NB4 (cell line): ENCODE measurements around the gene C1RL.

Experiments used
- POLR2A ChIP-seq: IDR thresholded peaks from 2 replicates; pipeline ENCODE4 v1.6.1; 2011; ENCODE audit warnings: mild to moderate bottlenecking; ENCODE audit not compliant: insufficient read length; ENCODE audit errors: extremely low read depth
- TF ChIP-seq, protein P1 (sequence below): IDR thresholded peaks from one replicate; pipeline ENCODE4 v1.5.1; 2012; ENCODE audit warnings: low read depth, low read length
- TF ChIP-seq, protein P2 (sequence below): IDR thresholded peaks from 2 replicates; pipeline ENCODE4 v1.6.1; 2011; ENCODE audit warnings: low read depth, low read length

- TF ChIP-seq, protein P1, sequence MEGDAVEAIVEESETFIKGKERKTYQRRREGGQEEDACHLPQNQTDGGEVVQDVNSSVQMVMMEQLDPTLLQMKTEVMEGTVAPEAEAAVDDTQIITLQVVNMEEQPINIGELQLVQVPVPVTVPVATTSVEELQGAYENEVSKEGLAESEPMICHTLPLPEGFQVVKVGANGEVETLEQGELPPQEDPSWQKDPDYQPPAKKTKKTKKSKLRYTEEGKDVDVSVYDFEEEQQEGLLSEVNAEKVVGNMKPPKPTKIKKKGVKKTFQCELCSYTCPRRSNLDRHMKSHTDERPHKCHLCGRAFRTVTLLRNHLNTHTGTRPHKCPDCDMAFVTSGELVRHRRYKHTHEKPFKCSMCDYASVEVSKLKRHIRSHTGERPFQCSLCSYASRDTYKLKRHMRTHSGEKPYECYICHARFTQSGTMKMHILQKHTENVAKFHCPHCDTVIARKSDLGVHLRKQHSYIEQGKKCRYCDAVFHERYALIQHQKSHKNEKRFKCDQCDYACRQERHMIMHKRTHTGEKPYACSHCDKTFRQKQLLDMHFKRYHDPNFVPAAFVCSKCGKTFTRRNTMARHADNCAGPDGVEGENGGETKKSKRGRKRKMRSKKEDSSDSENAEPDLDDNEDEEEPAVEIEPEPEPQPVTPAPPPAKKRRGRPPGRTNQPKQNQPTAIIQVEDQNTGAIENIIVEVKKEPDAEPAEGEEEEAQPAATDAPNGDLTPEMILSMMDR: no peak
- TF ChIP-seq, protein P2, sequence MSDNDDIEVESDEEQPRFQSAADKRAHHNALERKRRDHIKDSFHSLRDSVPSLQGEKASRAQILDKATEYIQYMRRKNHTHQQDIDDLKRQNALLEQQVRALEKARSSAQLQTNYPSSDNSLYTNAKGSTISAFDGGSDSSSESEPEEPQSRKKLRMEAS: no peak
- no peak for TF ChIP-seq POLR2A
Observed at GRCh38 chr12:7064516-7064915, 44.5 kb downstream of the C1RL start.
